Suprapubic skin (tissue), 3 donors: ENCODE measurements around the gene SLCO3A1.

Source experiments
- CTCF ChIP-seq, 2 donors: fragments of 200-600 bp in 1 of 2; fragments of 450-650 bp in 1 of 2; sonication (generic) in 1 of 2; IDR thresholded peaks; one replicate each; pipeline ENCODE4 v1.5.1; 2016 to 2019; ENCODE audit warnings: antibody characterized with exemption in 2 of 2, mild to moderate bottlenecking in 1 of 2, moderate library complexity in 1 of 2
- POLR2AphosphoS5 ChIP-seq, 3 donors: sonication (generic); formaldehyde crosslinking; IDR thresholded peaks; one replicate each; pipeline ENCODE4 v1.6.1; 2017; ENCODE audit warnings: antibody characterized with exemption in 3 of 3

- no peak for TF ChIP-seq POLR2AphosphoS5 (IDR thresholded peaks at IDR 0.05)
- no peak for TF ChIP-seq CTCF (IDR thresholded peaks at IDR 0.05)
Measured at GRCh38 chr15:91980502-91981267, 127.2 kb downstream of the SLCO3A1 start.
